Measurements from ENCODE around the gene EFNA1. TPM values are rescaled to one million over a fixed set of nuclear protein-coding genes. Genes with fewer than 3 reads are reported as not detected.
A peak's percentile ranks its signal among the peaks of the same experiment; 100 is the strongest.

The EFNA1 gene, protein sequence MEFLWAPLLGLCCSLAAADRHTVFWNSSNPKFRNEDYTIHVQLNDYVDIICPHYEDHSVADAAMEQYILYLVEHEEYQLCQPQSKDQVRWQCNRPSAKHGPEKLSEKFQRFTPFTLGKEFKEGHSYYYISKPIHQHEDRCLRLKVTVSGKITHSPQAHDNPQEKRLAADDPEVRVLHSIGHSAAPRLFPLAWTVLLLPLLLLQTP
- total RNA-seq, result under 1 TPM; 0.16 to 0.31 TPM
- 1.3 TPM for polyA plus RNA-seq

DNA sequence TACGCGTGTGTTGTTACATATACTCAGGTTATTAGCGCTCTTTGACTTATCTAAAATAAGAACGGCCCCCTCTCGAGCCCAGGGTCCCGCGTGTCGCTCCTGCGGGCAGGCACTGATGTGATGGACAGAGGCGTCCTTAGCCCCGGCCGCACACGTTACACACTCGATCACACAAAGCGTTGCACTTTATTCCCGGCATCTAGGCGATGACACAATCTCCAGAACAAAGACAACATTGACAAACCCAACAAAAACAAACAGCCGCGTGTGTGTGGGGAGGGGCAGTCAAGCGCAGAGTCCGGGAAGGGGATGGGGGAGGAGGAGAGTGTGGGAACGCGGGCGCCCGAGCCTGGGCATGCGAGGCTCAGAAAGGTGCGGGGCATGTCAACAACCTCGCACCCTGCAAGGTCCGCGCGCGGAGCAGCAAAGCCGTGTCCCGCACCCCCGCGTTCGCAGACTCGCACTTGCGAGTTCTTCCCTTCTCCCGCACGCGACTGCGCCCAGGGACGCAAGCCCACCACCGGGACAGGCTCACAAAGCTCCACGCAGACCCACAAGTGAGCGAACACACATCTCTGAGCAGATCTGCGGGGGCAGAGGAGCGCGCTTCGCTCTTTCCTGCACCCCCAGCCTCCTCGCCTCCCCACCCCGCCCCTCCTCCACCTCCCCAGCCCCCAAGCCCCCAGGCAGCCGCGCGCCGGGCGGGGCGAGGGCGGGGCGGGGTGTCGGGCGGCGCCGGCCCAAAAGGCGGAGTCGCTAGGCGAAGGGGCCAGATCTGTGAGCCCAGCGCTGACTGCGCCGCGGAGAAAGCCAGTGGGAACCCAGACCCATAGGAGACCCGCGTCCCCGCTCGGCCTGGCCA, at the start of gene EFNA1:
Gene EFNA1, plus strand, starts transcription at position 772 of the 862 bp plus-strand sequence. CDS start 102 bp downstream, outside the sequence.
- no peaks in the 10 kb centered on the region for H3K36me3 ChIP-seq (ENCODE audit: insufficient read depth, low read length)
- H3K36me3 Mint-ChIP-seq, result no peaks in the 10 kb centered on the region
- H3K27ac Mint-ChIP-seq, result peak within 1 kb of the TSS in 6 of 8 donors; percentile 13 to 77 (median 68)
- H3K27me3 ChIP-seq (ENCODE audit: insufficient read depth, low read length, poor library complexity, severe bottlenecking), result no peaks in the 10 kb centered on the region
- peaks cover 23 to 30% (median 23%) of the 10 kb centered on the region in 3 donors for H3K4me1 Mint-ChIP-seq
- peak within 1 kb of the TSS; percentile 64 for H3K4me3 ChIP-seq (ENCODE audit: low read length)
- ChIA-PET CTCF (interaction anchor here (1.5 to 3.0 kb wide), 3 partner anchors 16 to 36 kb away, joined by 3 to 12 read pairs (median 5); no protein-coding TSS in a partner anchor), POLR2A (no interaction called here)
- no peaks in the 10 kb centered on the region for H3K9me3 ChIP-seq (ENCODE audit: low read length)
- H3K27ac ChIP-seq (ENCODE audit: low read depth, low read length), result peak within 1 kb of the TSS; percentile 55
- peak; percentile 22 to 63 (median 42) for DNase-seq
- peaks cover 16 to 34% of the 10 kb centered on the region in 2 donors for H3K27me3 Mint-ChIP-seq
- peak within 1 kb of the TSS; percentile 78 to 93 (median 89) for H3K4me3 Mint-ChIP-seq
- no peaks in the 10 kb centered on the region for H3K9me3 Mint-ChIP-seq
- H3K4me1 ChIP-seq (ENCODE audit: insufficient read depth, low read length), result peaks cover 34% of the 10 kb centered on the region

DNA sequence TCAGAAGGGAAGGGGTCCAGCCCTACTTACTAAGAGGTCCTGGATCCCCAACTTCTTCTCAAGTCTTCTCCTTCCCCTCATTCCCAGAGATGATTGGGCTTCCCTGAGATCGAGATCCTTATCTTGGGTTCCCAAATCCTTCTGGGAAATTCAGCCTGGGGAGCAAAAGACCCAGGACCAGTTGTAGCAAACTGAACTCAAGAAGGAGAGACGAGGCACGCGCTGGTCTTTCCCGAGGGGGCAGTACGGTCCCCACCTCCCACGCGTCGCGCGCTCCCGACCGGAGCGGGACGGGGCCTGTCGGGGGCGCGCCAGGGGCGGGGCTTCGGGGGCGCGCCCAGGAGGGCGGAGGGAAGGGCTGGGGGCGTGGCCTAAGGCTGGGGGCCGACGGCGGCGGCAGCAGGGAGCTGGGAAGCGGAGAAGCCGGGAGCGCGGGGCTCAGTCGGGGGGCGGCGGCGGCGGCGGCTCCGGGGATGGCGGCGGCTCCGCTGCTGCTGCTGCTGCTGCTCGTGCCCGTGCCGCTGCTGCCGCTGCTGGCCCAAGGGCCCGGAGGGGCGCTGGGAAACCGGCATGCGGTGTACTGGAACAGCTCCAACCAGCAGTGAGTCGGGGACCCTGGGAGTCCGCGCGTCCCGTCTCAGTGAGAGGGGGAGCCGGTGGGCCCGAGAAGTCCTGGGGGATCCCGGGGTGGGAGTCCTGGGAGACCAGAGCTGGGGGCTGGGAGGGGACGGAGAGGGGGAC, 49.0 kb upstream of the EFNA1 start, which contains the start of gene EFNA3:
Gene EFNA3, plus strand, starts transcription at position 369 of the 741 bp plus-strand sequence. Its CDS starts 105 bp downstream, at position 474.
- POLR2A ChIA-PET, result interaction anchor here (0.6 kb wide), 1 partner anchor 8 kb away, joined by 3 read pairs; no protein-coding TSS in a partner anchor
- peak; percentile 37 to 73 (median 49) for DNase-seq
- Mint-ChIP-seq H3K4me3 (peak within 1 kb of the TSS; percentile 75 to 85 (median 82)), H3K27me3 (peaks cover 29 to 33% of the 10 kb centered on the region in 2 donors), H3K9me3 (peaks cover 0 to 2% (median 0%) of the 10 kb centered on the region in 5 donors), H3K36me3 (peaks cover 0 to 2% (median 0%) of the 10 kb centered on the region in 3 donors), H3K4me1 (peaks cover 28 to 53% (median 33%) of the 10 kb centered on the region in 3 donors), H3K27ac (peak within 1 kb of the TSS; percentile 2 to 77 (median 34))
- CTCF ChIA-PET, result interaction anchor here (0.8 to 3.0 kb wide), 6 partner anchors 13 to 94 kb away, joined by 3 to 11 read pairs (median 3); partner anchors contain the start of genes EFNA4 and KRTCAP2
- Histone ChIP-seq H3K9me3 (ENCODE audit: low read length) (no peaks in the 10 kb centered on the region), H3K4me3 (ENCODE audit: low read length) (peak within 1 kb of the TSS; percentile 60), H3K27me3 (ENCODE audit: insufficient read depth, low read length, poor library complexity, severe bottlenecking) (peaks cover 35% of the 10 kb centered on the region), H3K36me3 (ENCODE audit: insufficient read depth, low read length) (no peaks in the 10 kb centered on the region), H3K27ac (ENCODE audit: low read depth, low read length) (peak within 1 kb of the TSS; percentile 9), H3K4me1 (ENCODE audit: insufficient read depth, low read length) (peaks cover 56% of the 10 kb centered on the region)

DNA sequence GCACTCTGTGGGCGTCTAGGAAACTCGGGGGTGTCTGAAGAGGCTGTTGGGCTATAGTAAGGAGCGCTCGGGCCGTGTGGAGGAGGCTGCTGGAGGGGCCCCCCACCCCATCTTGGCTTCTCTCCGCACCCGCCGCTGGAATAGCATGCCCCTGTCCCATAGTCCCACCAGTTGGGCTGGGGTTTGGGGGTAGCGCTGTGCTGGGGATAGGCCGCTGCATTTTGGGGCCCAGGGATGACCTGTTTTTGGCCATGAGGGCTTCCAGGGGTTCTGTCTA, 48.5 kb upstream of the EFNA1 start:
- Mint-ChIP-seq H3K4me3 (peak overlapping the region; percentile 75 to 85 (median 82)), H3K27me3 (peaks cover 34 to 38% of the 10 kb centered on the region in 2 donors), H3K27ac (peak overlapping the region in 5 of 8 donors; percentile 29 to 77 (median 36)), H3K4me1 (peaks cover 28 to 52% (median 31%) of the 10 kb centered on the region in 3 donors), H3K36me3 (peaks cover 0 to 2% (median 0%) of the 10 kb centered on the region in 3 donors), H3K9me3 (peaks cover 0 to 2% (median 0%) of the 10 kb centered on the region in 5 donors)
- H3K27ac ChIP-seq (ENCODE audit: low read depth, low read length), result peak overlapping the region; percentile 9
- H3K36me3 ChIP-seq (ENCODE audit: insufficient read depth, low read length), result no peaks in the 10 kb centered on the region
- CTCF ChIA-PET, result interaction anchor here (0.9 to 3.0 kb wide), 4 partner anchors 16 to 93 kb away, joined by 3 to 11 read pairs (median 4); partner anchors contain the start of genes EFNA4 and KRTCAP2
- H3K27me3 ChIP-seq (ENCODE audit: insufficient read depth, low read length, poor library complexity, severe bottlenecking), result peaks cover 40% of the 10 kb centered on the region
- H3K4me1 ChIP-seq (ENCODE audit: insufficient read depth, low read length), result peaks cover 59% of the 10 kb centered on the region
- peak overlapping the region; percentile 60 for H3K4me3 ChIP-seq (ENCODE audit: low read length)
- no peak for DNase-seq
- H3K9me3 ChIP-seq (ENCODE audit: low read length), result no peaks in the 10 kb centered on the region
- POLR2A ChIA-PET, result interaction anchor here (0.6 kb wide), 1 partner anchor 8 kb away, joined by 3 read pairs; no protein-coding TSS in a partner anchor

DNA sequence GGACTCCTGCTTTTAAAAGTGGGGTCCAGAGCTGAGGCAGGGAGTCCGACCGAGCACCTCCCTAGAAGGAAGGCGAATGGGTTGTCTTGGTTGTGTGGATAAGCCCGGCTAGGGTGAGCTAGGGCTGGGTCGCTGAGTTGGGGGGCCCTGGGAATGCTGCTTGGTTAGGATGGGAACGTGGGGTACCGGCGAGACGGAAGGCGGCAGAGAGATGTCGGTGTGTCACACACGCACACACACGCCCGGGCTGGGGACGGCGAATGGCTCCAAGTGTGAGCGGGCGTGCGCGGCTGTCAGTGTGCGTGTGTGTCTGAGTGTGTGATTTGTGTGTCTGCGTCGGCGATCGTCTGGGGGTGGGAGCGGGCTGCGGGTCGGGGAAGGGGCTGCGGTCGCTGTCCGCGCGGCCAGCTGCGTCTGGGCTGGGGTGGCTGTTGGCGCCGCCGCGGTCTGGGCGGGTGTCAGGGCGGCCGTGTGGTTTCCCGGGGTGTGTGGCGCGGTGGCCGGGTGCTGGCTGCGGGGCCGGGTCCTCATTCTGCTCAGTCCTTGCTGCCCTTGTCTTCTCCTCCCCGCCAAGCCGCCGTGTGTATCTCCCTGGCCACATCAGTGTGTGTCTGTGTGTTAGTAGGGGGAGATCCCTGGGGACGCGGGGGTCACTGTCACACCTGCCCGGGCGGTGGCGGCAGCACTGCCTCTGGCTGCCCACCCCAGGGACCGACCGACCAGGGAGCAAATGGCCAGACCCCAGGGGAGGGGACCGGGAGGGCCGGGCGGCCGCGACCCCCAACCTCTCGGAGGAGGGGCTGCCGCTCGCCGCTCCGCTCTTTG, 48.0 kb upstream of the EFNA1 start:
- Mint-ChIP-seq H3K27me3 (peaks cover 38 to 44% of the 10 kb centered on the region in 2 donors), H3K4me3 (peak overlapping the region; percentile 75 to 85 (median 82)), H3K27ac (peak overlapping the region in 6 of 8 donors; percentile 4 to 77 (median 33)), H3K4me1 (peaks cover 33 to 58% (median 37%) of the 10 kb centered on the region in 3 donors), H3K9me3 (peaks cover 0 to 2% (median 0%) of the 10 kb centered on the region in 5 donors), H3K36me3 (peaks cover 0 to 2% (median under 1%) of the 10 kb centered on the region in 3 donors)
- Histone ChIP-seq H3K4me1 (ENCODE audit: insufficient read depth, low read length) (peaks cover 64% of the 10 kb centered on the region), H3K36me3 (ENCODE audit: insufficient read depth, low read length) (no peaks in the 10 kb centered on the region), H3K4me3 (ENCODE audit: low read length) (peak overlapping the region; percentile 60), H3K27ac (ENCODE audit: low read depth, low read length) (peak overlapping the region; percentile 16), H3K9me3 (ENCODE audit: low read length) (no peaks in the 10 kb centered on the region), H3K27me3 (ENCODE audit: insufficient read depth, low read length, poor library complexity, severe bottlenecking) (peaks cover 43% of the 10 kb centered on the region)
- POLR2A ChIA-PET, result interaction anchor here (1.0 kb wide), 1 partner anchor 80 kb away, joined by 3 read pairs; no protein-coding TSS in a partner anchor
- no peak for DNase-seq
- CTCF ChIA-PET, result interaction anchor here (0.9 to 3.0 kb wide), 6 partner anchors 16 to 93 kb away, joined by 3 to 11 read pairs (median 4); partner anchors contain the start of genes EFNA4 and KRTCAP2

DNA sequence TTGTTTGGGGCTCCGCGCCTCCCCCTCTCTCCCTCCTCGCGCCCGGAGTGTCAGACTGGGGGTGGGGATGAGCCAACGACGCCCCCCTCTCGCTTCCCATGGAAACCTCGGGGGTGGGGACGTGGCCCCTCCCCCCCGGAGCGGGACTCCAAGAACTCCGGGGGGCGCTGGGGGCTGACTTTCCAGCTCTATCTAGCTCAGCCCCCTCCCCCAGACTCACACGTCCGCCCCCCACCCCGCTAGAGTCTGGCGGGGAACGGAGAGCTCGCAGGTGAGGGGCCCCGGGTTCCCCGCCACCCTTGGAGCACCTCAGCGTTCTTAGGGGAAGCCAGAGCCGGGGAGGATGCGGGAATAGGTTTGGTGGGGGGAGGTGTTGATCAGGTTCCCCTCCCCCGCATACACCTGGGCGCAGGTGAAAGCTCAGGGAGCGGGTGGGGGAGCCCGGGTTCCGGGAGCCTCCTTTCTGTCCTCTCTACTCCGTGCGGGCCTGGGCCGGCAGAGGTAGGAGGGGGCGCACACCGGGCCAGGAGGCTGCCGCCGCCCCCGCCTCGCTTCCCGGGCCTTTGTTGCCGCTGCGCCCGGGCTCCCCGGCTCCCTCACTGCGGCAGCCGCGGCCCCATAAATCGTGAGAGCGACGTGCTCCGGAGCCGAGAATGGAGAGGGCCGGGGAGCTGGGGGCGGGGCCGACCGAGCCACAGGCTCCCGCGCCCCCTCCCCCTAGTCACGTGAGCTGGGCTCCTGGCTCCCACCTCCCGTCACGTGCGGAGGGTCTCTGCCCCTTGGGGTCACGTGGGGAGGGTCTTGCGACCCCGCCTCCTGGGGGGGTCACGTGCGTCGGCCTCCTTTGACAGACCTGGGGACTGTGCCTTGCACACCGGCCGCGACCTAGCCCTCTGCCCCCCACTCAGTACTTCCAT, 47.1 kb upstream of the EFNA1 start:
- POLR2A ChIA-PET, result interaction anchor here (1.0 kb wide), 1 partner anchor 80 kb away, joined by 3 read pairs; no protein-coding TSS in a partner anchor
- DNase-seq, result peak in 4 of 5 donors; percentile 28 to 62 (median 36)
- Histone ChIP-seq H3K9me3 (ENCODE audit: low read length) (no peaks in the 10 kb centered on the region), H3K4me3 (ENCODE audit: low read length) (peak overlapping the region; percentile 60), H3K4me1 (ENCODE audit: insufficient read depth, low read length) (peaks cover 66% of the 10 kb centered on the region), H3K27me3 (ENCODE audit: insufficient read depth, low read length, poor library complexity, severe bottlenecking) (peaks cover 43% of the 10 kb centered on the region), H3K27ac (ENCODE audit: low read depth, low read length) (peak overlapping the region; percentile 16), H3K36me3 (ENCODE audit: insufficient read depth, low read length) (no peaks in the 10 kb centered on the region)
- Mint-ChIP-seq H3K9me3 (peaks cover 0 to 2% (median 0%) of the 10 kb centered on the region in 5 donors), H3K27ac (peak overlapping the region in 3 of 8 donors; percentile 4 to 68 (median 22)), H3K4me1 (peaks cover 38 to 65% (median 43%) of the 10 kb centered on the region in 3 donors), H3K36me3 (peaks cover 0 to 5% (median 2%) of the 10 kb centered on the region in 3 donors), H3K27me3 (peaks cover 39 to 44% of the 10 kb centered on the region in 2 donors), H3K4me3 (peak overlapping the region in 6 of 7 donors; percentile 52 to 84 (median 78))
- CTCF ChIA-PET, result interaction anchor here (0.7 to 3.0 kb wide), 7 partner anchors 18 to 92 kb away, joined by 3 to 11 read pairs (median 3); partner anchors contain the start of genes EFNA4 and KRTCAP2
